IMR-90 (cell line): ENCODE data around the gene C1orf116.

Experiments used
- CEBPB ChIP-seq: IDR thresholded peaks from 2 replicates; pipeline ENCODE4 v1.6.1; 2012; ENCODE audit warnings: low read depth, low read length, improper control_type of control experiment
- CTCF ChIP-seq: conservative IDR thresholded peaks from 2 replicates; pipeline ENCODE4 v1.5.1; 2012; ENCODE audit warnings: mild to moderate bottlenecking, low read depth, low read length, improper control_type of control experiment
- FOS ChIP-seq: fragments of 150-350 bp; IDR thresholded peaks from 2 replicates; pipeline ENCODE4 v1.6.1; 2016; ENCODE audit warnings: low read depth, low read length
- MAFK ChIP-seq: IDR thresholded peaks from 2 replicates; pipeline ENCODE4 v1.6.1; 2012; ENCODE audit warnings: low read depth, low read length, improper control_type of control experiment
- MXI1 ChIP-seq: IDR thresholded peaks from 2 replicates; pipeline ENCODE4 v1.6.1; 2012; ENCODE audit warnings: low read depth, mild to moderate bottlenecking, low read length, moderate library complexity, borderline replicate concordance
- NFE2L2 ChIP-seq: fragments of 150-350 bp; IDR thresholded peaks from 2 replicates; pipeline ENCODE4 v1.6.1; 2016; ENCODE audit warnings: low read depth, mild to moderate bottlenecking, low read length
- POLR2A ChIP-seq: IDR thresholded peaks from 2 replicates; pipeline ENCODE4 v1.6.1; 2012; ENCODE audit warnings: mild to moderate bottlenecking, low read depth, low read length
- RAD21 ChIP-seq: IDR thresholded peaks from 2 replicates; pipeline ENCODE4 v1.6.1; 2012; ENCODE audit warnings: low read length, improper control_type of control experiment
- RCOR1 ChIP-seq: IDR thresholded peaks from 2 replicates; pipeline ENCODE4 v1.6.1; 2012; ENCODE audit warnings: mild to moderate bottlenecking, low read length, improper control_type of control experiment; ENCODE audit not compliant: insufficient replicate concordance
- USF2 ChIP-seq: fragments of 150-350 bp; IDR thresholded peaks from 2 replicates; pipeline ENCODE4 v1.6.1; 2017; ENCODE audit warnings: mild to moderate bottlenecking, antibody characterized with exemption, low read length, low read depth

DNA sequence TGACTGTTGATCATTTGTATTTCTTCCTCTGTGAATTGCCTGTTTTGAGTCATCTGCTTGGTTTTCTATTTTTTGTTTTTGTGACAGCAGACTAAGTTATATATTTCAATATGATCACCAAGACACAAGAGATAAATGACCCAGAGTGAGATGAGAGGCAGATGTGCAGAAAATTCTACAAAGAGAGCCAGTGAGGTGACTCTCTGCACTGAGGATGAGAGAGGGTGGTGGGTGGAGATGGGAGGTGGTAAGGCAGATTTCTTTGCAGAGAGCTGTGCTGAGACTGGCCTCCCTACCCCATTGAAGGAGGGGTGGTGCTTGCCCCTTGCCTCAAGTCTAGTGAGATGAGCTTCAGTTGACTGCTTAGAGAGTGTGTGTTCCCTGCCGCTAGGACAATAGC is 44.7 kb downstream of the C1orf116 start:
- TF ChIP-seq FOS (no peak), CTCF (no peak), POLR2A (no peak), CEBPB (no peak), RCOR1 (no peak), MAFK (no peak), RAD21 (no peak), NFE2L2 (no peak), USF2 (no peak), MXI1 (no peak)
